Thyroid gland (tissue), 4 donors: ENCODE data around the gene CSPG4. TPM values are rescaled to one million over a fixed set of nuclear protein-coding genes. Genes with fewer than 3 reads are reported as not detected.
"Not testable (repeated sequence)": the region's sequence is repeated elsewhere in the genome, so short reads cannot be mapped to it uniquely, and the experiment has no call there.

Source experiments
- DNase-seq, 2 donors: peaks; one replicate each; pipeline ENCODE4 v3.0.0-alpha.2; 2019
- H3K27ac ChIP-seq, 3 donors: fragments of 200-600 bp; sonication (generic); 1 replicate in 2 of 3; 2 replicates in 1 of 3; pipeline ENCODE4 v1.5.1; 2016 to 2019; ENCODE audit warnings: mild to moderate bottlenecking in 1 of 3, moderate library complexity in 1 of 3
- H3K27me3 ChIP-seq: fragments of 200-600 bp; sonication (generic); one replicate; pipeline ENCODE4 v1.5.1; 2019
- H3K36me3 ChIP-seq, 2 donors: fragments of 200-600 bp; sonication (generic); one replicate each; pipeline ENCODE4 v1.5.1; 2016 to 2019
- H3K4me1 ChIP-seq, 2 donors: fragments of 200-600 bp; sonication (generic); one replicate each; pipeline ENCODE4 v1.5.1; 2017 to 2019
- H3K4me3 ChIP-seq, 3 donors: fragments of 200-600 bp; sonication (generic); replicated peaks in 1 of 3; 1 replicate in 2 of 3; 2 replicates in 1 of 3; pipeline ENCODE4 v1.5.1; 2016; ENCODE audit warnings: mild to moderate bottlenecking in 1 of 3
- H3K9me3 ChIP-seq: fragments of 200-600 bp; sonication (generic); one replicate; pipeline ENCODE4 v1.5.1; 2017
- CTCF ChIP-seq, 6 experiments: fragments of 200-600 bp in 3 of 6; fragments of 450-650 bp in 3 of 6; sonication (generic) in 3 of 6; IDR thresholded peaks; one replicate each; pipeline ENCODE4 v1.5.1; 2016 to 2019; ENCODE audit warnings: antibody characterized with exemption in 6 of 6, mild to moderate bottlenecking in 2 of 6, inconsistent platforms in 1 of 6, moderate library complexity in 1 of 6
- POLR2A ChIP-seq, 2 donors: fragments of 450-650 bp; IDR thresholded peaks; one replicate each; pipeline ENCODE4 v1.6.1; 2017; ENCODE audit warnings: antibody characterized with exemption in 2 of 2, mild to moderate bottlenecking in 2 of 2, moderate library complexity in 1 of 2
- WGBS, 2 donors: methylation state at CpG; one replicate each; pipeline ENCODE4 v1.1.5; 2017; 5-methylcytosine and 5-hydroxymethylcytosine counted together
- intact Hi-C: fragments of 100-400 bp; cut with DNase I; formaldehyde crosslinking; loops from one replicate; pipeline ENCODE4 v1.15.1; 2023
- total RNA-seq, 4 donors: library from RNA; depleted of rRNA; stranded (reverse); fragments of >200 nt; gene quantifications; one replicate each; pipeline ENCODE4 v1.2.3, GENCODE V29; 2016

Gene CSPG4
- total RNA-seq, 4 donors from 2014 or later: 2.4 to 10.5 (median 3.2) TPM

- 69 to 90% methylated on average over 2 of the region's 2 CpGs for WGBS, 2 donors
- Histone ChIP-seq H3K4me1 (no peaks in the 10 kb centered on the region), H3K36me3 (no peaks in the 10 kb centered on the region), H3K4me3 (no peak overlapping the region), H3K27ac (no peak overlapping the region), H3K27me3 (no peaks in the 10 kb centered on the region), H3K9me3 (no peaks in the 10 kb centered on the region)
- DNase-seq: no peak
- no peak for TF ChIP-seq CTCF (IDR thresholded peaks at IDR 0.05)
- TF ChIP-seq POLR2A (IDR thresholded peaks at IDR 0.05): no peak
- intact Hi-C loops: no loop called here
Measured at GRCh38 chr15:75751116-75751875, 38.6 kb upstream of the CSPG4 start.

DNA sequence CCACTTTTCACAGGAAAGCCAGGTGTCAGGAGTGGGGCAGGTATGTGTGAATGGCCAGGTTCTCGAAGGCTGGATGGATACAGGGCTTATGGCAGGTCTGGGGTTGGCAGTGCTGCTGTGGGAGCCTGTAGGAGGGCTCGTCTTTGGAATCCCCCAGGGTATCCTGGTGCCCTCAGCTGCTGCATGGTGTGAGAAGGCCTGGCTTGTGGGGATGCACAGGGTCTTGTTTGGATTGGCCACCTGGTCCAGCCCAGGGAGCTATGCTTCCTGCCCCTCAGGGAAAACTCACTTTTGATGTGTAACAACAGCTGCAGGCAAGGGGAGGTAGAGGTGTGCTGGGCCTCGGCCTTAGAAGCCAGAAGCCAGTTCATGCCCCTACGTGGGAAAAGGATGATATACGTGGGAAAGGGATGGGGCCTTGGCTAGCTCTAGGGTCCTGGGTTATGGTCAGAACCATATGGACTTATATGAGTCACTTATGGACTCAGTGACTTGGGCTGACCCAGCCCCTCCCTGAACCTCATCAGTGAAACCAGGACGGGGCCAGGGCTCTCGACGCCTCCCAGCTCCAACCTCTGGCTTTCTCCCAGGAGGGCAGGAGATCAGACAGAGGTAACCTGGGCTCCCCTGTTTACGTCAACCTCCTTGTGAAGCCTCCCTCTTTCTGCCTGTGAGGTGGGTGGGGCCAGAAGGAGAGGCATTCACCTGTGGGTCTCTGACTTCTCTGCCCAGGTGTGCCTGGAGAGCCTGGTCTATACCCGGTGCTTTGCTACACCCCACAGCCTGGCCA lies 37.8 kb upstream of the CSPG4 start:
- H3K9me3 ChIP-seq: no peaks in the 10 kb centered on the region

GRCh38 chr15:75749820-75750219 lies 37.2 kb upstream of the CSPG4 start:
- intact Hi-C loops: no loop called here
- Histone ChIP-seq H3K27me3 (no peaks in the 10 kb centered on the region), H3K4me1 (no peaks in the 10 kb centered on the region), H3K4me3 (no peak overlapping the region), H3K9me3 (no peaks in the 10 kb centered on the region), H3K27ac (no peak overlapping the region), H3K36me3 (no peaks in the 10 kb centered on the region)
- no peak for TF ChIP-seq CTCF (IDR thresholded peaks at IDR 0.05)
- no peak for TF ChIP-seq POLR2A (IDR thresholded peaks at IDR 0.05)
- 93 to 97% methylated on average over 4 of the region's 4 CpGs for WGBS, 2 donors
- no peak for DNase-seq

More for the DNA sequence above, 37.8 kb upstream of the CSPG4 start:
- H3K27me3 ChIP-seq: no peaks in the 10 kb centered on the region
- no peak for TF ChIP-seq POLR2A (IDR thresholded peaks at IDR 0.05)
- no peak for TF ChIP-seq CTCF (IDR thresholded peaks at IDR 0.05)
- H3K4me1 ChIP-seq: no peaks in the 10 kb centered on the region
- WGBS, 2 donors: 89 to 90% methylated on average over 10 of the region's 10 CpGs
- no peak for DNase-seq
- no peak overlapping the region for H3K4me3 ChIP-seq
- intact Hi-C loops: no loop called here
- no peak overlapping the region for H3K27ac ChIP-seq
- no peaks in the 10 kb centered on the region for H3K36me3 ChIP-seq

DNA sequence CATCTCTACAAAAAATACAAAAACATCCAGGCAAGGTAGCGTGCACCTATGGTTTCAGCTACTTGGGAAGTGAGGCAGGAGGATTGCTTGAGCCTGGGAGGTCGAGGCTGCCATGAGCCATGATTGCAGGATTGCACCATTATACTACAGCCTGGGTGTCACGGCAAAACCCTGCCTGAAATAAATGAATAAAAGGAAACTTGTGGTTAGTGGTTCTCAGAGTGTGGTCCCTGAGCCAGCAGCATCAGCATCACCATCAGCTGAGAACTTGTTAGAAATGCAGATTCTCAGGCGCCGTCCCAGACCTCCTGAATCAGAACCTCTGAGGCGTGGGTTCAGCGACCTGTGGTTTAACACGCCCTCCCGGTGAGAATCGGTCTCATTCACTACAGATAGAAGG lies 36.2 kb upstream of the CSPG4 start:
- H3K36me3 ChIP-seq, H3K9me3 ChIP-seq, H3K27ac ChIP-seq, DNase-seq, H3K4me1 ChIP-seq, H3K27me3 ChIP-seq, intact Hi-C loops, H3K4me3 ChIP-seq: not testable (repeated sequence)
- 53 to 92% methylated on average over 3 to 10 of the region's 10 CpGs for WGBS, 2 donors

DNA sequence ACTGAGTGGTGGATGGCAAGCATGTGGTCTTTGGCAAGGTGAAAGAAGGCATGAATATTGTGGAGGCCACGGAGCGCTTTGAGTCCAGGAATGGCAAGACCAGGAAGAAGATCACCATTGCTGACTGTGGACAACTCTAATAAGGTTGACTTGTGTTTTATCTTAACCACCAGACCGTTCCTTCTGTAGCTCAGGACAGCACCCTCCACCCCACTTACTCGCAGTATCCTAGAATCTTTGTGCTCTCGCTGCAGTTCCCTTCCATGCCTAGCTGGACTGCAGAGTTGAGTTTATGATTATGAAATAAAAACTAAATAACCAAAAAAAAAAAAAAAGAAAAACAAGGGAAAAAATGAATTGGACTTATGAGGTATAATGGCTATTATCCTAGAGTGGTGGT lies 34.5 kb upstream of the CSPG4 start:
- H3K27me3 ChIP-seq, H3K27ac ChIP-seq, intact Hi-C loops, H3K36me3 ChIP-seq, H3K4me3 ChIP-seq, DNase-seq, H3K9me3 ChIP-seq, H3K4me1 ChIP-seq: not testable (repeated sequence)
- 93 to 94% methylated on average over 5 of the region's 5 CpGs for WGBS, 2 donors

DNA sequence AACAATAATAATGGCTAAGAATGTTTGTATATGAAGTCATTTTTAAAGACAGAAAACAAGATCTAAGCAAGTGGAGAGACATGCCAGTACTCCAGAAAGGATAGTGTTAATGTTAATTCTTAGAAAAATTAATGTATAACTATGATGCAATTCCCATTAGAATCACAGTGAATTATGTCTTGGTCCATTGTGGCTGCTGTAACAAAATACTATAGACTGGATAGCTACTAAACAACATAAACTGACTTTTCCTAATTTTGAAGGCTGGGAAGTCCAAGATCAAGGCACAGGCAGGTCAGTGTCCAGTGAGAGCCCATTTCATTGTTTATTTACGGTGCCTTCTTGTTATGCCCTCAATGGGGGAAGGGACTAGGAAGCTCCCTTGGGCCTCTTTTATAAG lies 32.7 kb upstream of the CSPG4 start:
- DNase-seq: no peak
- H3K27me3 ChIP-seq: no peaks in the 10 kb centered on the region
- intact Hi-C loops: no loop called here
- H3K4me3 ChIP-seq: no peak overlapping the region
- no peaks in the 10 kb centered on the region for H3K36me3 ChIP-seq
- H3K27ac ChIP-seq: no peak overlapping the region
- TF ChIP-seq CTCF (IDR thresholded peaks at IDR 0.05): no peak
- TF ChIP-seq POLR2A (IDR thresholded peaks at IDR 0.05): no peak
- H3K4me1 ChIP-seq: no peaks in the 10 kb centered on the region
- 72 to 76% methylated on average over 1 of the region's 1 CpG for WGBS, 2 donors
- no peaks in the 10 kb centered on the region for H3K9me3 ChIP-seq

GRCh38 chr15:75742346-75742745 lies 29.7 kb upstream of the CSPG4 start:
- intact Hi-C loops, H3K36me3 ChIP-seq, H3K27me3 ChIP-seq, H3K4me1 ChIP-seq, H3K4me3 ChIP-seq, H3K27ac ChIP-seq, H3K9me3 ChIP-seq, DNase-seq: not testable (repeated sequence)
- WGBS, 2 donors: 93 to 94% methylated on average over 4 of the region's 4 CpGs
